Stimulated activated CD4-positive, alpha-beta T cell treated with anti-CD3 and anti-CD28 coated beads, TNF-alpha, amount 100 ng/mL, for 24 hours (primary cell): ENCODE data around the gene MACROD1.

Experiments used
- DNase-seq, 3 experiments: peaks; one replicate each; pipeline ENCODE4 v3.0.0-alpha.2; 2020; ENCODE audit warnings: low read depth in 3 of 3

The MACROD1 gene

DNA sequence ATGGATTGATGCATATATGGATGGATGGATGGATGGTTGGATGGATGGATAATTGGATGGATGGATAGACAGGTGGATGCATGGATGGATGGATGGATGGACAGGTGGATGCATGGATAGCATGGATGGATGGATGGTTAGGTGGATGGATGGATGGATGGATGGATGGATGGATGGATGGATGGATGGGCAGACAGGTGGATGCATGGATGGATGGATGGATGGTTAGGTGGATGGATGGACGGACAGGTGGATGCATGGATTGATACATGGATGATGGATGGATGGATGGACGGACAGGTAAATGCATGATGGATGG lies 52.5 kb downstream of the MACROD1 start:
- no peak for DNase-seq

DNA sequence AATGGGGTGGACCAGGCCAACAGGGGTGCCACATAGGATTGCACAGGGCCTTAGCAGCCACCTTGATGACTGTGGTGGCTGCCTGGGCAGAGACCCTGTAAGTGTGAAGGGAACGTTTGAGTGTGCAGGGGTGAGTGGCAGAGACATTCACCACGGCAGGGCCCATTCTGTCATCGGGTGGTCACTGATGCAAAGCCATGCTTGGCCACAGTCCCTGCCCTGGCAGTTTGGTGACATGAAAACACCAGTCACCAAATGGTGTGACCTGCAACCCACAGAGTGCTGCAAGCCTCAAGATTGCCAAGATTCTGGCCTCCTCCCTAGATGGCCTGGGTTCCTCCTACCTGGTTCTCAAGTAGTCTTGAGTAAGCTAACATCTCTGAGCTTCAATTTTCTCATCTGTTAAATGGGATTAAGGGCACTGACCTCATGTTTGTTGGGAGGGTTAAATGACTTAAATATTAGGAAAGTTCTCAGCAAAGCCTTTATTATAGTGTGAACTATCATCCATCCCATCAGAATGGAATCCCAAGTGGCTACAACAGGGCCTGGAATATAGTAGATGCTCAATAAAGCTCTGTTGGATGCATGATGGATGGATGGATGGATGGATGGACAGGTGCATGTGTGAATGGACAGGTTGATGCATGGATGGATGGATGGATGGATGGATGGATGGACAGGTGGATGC lies 53.0 kb downstream of the MACROD1 start:
- no peak for DNase-seq

DNA sequence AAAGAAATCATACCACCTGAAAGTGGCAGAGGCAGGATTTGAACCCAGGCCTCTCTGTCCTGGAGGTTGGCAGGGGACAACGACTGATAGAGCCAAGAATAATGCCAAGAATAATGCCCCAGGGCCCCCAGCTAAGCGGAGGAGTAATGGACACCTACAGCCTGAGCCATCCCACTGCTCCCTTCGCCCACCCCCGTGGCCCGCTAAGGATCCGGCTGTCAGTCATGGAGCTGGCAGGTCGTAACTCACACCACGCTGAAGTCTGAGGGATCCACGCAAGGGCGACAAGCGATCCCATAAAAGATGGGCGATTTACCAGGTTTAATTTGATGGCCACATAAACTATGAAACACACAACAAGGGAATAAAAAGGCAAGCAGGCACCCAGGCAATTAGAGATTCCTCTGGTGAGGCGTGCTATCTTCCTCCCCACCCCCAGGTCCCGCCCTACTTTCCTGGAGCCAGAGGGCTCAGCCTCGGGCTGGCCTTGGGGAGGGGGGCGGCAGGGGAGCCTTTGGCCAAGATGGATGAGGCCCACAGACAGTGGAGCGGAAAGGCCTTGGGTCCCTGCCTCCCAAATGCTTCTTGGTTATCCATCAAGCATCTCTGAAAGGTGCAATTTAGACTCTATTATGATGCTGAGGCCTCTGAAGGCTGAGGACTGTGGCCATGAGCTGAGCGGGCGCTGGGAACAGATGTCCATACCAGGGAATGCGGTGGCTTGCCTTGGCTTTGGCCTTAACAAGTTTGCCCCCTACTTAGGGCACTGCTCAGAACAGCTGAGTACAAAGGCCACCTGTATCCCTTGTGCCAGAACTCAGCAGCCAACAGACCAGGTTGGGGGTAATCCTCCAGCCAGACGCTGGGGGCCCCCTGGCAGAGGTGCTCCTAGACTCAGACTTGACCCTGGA lies 55.2 kb downstream of the MACROD1 start:
- DNase-seq = no peak

DNA sequence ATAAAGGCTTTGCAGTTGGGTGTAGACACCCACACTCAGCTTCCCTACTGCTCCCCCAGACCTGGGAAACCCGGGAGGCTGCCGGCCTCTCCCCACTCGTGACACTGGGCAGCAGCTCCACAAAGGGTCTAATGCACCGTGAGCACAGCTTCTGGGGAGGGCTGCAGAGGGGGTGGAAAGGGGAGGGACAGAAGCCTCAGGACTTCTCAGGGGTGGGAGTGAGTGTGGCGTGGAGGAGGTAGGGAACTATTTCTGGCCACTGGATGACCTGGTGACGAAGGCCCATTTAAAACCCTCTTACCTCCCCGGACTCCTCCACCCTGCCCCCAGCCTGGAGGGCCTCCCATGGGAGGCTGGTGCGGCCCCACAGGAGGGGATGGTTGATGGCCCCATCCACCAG lies 56.6 kb downstream of the MACROD1 start:
- DNase-seq = no peak

DNA sequence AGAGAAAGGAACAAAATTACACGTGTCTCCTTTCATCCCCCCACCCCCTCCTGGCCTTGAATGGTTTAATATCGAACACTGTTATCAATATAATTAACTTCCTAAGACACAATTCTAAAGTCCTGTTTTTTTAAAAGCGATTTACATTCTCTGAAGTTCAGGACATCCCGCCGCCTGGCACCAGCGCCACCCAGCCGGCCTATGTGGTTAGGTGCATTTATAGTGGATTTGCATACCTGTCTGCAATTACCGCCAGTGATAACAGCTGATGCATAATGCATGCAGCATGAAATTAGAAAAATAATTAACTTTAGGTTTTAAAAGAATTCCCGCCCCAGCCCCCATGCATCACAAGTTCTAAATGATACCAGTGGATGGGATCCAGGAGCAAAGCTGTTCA lies 58.6 kb downstream of the MACROD1 start:
- DNase-seq = no peak

DNA sequence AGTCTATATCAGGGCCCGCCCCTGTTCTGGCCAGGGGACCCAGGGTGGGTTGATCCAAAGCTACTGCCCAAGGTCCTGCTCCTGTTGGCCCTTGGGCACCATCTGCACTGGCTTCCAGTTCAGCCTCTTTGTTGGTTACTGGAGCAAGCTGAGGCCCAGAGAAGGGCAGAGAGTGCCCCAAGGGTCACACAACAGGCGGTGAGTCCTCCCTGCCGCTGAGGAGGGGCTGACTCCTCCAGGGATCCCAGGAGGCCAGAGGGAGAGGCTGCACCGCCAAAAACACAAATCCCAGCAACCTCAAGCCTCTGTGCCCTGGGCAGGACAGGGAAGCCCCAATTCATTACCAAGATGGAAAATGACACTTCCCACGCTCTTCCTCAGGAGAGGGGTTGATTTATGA lies 61.3 kb downstream of the MACROD1 start:
- DNase-seq = no peak

DNA sequence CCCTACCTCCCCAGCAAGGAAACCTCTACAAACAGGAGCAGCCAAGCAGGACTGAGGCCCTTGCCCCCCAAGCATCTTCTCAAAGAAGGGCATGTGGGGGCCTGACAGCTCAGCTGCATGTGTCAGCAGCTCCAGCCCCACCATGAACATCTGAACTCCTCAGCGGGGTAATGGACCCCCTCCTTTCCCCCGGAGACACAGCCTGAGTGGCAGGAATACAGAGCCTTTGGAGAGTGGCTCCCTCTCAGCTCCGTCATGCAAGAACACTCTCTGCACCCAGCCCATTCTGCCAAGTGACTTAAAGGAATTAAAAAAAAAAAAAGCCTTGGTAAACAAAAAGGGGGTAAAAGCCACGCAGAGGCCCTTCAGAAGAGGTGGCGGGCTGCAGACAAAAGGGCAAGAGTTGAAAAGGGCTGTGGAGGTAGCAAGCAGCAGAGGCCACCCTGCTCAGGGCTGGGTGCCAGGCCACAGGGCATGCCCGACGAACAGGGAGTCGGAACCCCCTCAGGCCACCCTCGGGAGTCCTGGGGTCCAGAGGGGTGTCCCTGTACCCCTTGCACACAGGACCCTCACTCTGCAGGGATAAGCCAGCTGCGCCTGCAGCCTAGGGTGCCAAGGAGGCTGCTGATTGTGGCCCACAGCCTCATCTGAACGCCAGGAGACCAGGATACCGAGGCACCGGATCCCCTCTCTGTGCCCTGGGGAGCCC lies 62.5 kb downstream of the MACROD1 start:
- no peak for DNase-seq

DNA sequence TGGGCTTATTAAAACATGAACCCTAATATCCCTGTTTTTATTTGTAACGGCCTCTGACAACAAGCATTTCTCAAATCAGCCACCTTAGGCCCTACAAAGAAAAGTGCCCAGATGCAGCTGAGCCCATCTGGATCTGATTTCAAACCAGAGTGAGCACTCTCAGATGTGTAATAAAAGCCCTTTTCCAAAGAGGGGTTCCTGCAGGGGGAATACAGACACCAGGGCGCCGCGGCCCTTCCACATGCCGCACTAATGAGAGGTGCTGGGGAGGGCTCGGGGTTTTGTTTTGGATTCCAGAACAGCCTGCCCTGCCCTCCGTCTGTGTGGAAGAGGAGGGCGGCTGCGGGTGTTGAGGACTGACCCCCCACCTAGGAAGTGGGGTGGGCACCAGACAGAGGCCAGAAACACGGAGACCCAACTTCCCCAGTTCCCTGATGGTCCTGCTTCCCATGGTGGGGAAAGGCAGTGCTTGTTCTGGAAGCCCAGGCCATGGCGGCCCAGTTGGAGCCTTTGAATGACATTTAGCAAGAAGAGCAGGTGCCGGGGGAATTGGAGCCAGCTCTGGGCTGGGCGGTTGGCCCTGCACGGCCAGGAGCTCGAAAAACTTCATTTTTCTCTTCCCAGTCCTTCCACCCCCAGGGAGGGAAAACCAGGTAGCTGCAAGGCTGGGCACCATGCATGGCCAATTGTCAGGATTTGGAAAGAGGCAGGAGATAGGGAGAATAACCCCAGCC lies 63.7 kb downstream of the MACROD1 start:
- DNase-seq = no peak

DNA sequence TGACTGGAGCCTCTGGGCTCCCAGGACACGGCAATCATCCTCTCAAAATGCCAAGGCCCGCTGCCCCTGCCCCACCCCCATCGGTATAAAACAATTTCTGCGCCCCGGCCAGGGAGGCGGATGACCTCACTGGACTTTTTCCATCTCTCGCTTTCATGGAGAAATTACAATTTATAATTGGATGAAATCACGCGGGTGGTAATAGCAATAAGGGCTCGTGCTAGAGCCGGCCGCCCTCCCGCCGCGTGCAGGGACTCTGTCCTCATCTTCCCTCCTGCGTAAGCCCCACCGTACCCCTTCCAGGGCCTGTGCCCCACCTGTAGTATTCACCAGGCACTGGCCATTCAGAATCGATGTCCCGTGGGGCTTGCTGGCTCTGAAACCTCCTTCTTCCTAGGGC lies 64.5 kb downstream of the MACROD1 start:
- DNase-seq = no peak

DNA sequence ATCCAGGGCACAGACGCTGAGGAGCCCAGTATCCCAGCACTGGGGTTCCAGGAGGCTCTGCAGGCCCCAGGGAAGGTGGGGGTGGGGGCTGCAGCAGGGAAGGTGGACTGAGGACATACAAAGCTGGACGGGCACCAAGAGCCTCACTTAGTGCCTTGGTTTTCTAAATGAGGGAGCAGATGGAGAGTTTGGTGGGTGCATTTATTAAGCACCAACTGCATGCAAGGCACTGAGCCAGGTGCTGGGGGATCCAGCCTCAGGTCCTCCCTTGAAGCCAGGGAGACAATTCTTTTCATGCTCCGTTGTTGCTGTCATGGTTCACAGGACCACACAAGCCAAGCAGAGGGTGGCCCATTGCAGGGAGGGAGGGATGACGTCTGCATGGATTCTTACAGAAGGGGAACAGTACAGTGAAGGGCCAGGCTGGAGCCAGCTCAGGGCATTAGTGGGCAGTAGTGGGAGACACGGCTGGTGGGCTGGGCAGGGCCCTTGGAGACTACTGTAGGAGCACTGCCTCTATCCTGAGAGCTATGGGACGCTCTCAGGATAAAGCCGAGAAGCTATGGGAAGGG lies 65.0 kb downstream of the MACROD1 start:
- DNase-seq = no peak

DNA sequence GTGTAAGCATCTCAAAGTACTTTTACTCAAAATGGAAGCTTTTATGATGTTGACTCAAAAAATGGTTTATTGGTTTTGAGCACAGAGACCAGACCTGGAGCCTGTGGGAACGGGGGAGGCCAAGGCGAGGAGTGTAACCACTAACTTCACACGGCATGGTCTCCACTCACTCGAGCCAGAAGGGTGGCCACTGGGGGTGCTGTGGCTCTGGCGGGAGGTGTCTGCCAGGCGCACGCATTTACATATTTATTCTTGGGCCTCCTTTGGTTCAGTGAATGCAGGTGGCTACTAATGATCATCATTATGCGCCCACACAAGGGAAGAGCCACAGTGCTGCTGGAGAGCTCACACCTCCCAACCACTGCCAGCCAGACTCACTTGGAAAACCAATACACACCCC lies 65.6 kb downstream of the MACROD1 start:
- DNase-seq = no peak

DNA sequence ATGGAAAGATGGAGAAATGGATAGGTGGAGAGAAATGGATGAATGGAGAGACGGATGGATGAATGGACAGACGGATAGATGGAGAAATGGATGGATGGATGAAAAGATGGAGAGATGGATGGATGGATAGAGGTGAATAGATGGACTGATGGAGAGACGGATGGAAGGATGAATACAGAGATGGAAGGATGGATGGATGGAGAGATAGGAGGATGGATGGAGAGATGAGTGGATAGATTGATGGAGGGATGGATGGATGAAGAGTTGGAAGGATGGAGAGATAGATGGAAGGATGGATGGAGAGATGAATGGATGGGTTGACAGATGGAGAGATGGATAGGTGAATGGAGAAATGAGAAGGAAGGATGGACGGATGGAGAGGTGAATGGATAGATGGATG lies 66.5 kb downstream of the MACROD1 start:
- no peak for DNase-seq

DNA sequence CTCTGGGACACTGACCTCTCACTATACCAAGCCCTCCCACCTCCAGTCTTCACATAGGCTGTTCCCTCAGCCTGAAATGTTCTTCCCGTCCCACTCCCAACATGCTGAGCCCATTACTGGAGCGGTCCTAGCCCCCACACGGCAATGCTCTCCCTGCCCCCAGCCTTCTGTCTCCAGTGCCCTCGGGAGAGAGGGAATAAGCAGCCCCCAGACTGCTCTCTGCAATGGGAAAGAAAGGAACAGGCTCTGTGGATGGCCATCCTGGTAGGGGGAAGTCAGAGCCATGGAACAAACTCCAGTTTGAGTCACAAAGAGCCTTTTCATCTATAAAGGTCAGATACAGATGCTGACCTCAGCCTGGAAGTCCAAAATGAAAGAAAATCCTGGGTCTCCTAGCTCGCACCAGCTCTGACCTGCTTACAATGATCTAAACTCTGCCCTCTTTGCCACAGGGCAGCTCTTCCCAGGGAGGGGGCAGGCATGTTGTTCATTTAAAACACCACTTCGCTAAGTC lies 67.5 kb downstream of the MACROD1 start:
- DNase-seq = no peak

DNA sequence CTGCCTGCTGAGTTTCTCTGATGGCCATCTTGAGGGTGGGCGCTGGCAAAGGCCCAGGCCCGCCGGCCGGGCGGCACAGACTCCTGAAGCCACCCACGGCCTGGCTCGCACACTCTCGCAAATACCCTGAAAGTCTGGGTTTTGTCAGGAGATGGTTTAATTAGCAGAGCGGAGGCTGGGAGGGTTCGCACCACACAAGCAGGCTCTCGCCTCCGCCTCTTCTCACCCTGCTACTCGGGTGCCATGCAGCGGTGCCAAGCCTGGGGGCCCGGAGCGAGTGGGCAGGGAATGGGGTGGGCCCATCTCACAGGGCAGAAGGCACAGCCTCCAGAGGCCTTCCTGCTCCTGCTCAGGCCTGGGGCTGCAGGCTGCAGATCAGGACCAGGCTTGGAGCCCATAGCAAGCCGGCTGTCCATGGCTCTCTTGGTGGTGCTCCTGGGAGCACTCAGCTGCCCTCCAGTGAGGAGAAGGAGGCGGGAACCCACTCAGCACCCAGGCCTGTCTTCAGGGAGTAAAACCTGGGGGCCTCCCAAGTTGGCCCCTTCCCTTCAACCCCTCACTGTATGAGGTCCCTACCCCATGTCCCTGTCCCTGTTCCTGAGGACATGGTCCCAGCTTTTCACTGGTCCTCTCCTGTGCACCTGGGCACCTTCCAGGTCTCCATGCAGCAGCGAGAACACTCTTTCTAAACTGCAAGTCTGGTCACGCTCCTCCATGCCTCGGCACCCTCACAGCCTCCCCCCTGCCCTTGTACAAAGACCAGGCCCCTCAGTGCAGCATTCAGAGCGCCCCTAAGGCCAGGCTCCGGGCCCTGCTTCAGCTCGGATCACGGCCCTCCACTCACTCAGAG lies 68.2 kb downstream of the MACROD1 start:
- no peak for DNase-seq

DNA sequence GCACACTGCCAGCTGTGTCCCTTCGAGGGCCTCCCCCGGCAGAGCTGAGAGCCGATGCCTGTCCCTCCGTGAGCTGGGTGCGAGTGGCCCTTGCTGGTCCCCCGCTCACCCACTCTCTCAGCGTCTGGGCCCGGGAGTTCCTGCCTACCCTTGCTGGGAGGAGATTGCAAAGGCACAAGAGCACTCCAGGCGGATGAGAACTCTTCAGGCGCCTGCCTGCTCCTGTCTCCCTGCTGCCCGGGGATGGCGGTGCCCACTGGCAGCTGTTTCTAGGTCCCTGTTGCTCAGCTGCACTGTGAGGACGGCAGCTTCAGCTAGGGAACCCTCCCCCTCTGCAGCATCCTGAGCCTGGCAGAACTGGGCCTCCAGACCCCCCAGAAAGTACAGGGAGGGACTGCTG lies 69.1 kb downstream of the MACROD1 start:
- no peak for DNase-seq

DNA sequence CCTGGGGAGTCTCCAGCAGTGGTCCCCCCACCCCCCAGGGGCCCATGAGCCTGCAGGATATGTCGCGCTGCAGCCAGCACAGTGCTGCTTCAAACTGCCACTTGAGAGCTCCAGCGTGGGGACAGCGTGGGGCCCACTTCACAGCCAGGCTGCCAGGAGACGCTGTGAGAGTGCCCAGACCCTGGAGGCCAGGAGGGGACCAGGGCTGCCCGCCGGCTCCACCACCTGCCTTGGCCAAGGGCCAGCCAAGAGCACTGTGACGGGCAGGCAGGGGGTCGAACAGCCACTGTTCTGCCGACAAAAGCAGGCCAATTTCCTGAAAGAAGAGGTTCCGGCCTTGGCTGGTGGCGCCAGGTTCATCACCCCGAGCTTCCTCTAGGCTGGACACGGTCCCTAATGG lies 70.0 kb downstream of the MACROD1 start:
- no peak for DNase-seq

DNA sequence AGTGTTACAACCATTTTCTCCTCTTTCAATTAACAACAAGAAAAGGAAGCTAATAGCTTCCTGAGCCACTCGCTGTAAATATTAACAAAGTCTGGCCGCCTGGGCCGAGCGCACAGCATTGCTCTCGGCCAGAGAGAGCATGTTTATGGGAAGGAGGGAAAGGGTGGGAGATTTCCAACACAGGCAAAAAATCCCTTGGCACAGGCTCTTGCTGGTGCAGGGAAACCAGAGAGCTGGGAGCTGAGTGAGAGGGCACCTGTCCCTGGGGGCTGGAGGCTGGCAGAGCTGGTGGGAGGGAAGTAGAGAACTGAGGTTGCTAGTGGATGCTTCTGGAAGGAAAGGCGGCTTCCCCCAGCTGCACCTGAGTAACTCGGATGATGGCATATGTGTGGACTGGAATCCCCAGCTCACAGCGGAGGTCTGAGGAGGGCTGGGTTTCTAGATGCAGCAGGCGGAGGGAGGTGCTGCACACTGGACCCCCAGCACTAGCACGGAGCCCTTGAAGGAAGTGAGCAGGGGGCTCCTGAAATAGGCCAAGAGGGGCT lies 70.6 kb downstream of the MACROD1 start:
- no peak for DNase-seq

DNA sequence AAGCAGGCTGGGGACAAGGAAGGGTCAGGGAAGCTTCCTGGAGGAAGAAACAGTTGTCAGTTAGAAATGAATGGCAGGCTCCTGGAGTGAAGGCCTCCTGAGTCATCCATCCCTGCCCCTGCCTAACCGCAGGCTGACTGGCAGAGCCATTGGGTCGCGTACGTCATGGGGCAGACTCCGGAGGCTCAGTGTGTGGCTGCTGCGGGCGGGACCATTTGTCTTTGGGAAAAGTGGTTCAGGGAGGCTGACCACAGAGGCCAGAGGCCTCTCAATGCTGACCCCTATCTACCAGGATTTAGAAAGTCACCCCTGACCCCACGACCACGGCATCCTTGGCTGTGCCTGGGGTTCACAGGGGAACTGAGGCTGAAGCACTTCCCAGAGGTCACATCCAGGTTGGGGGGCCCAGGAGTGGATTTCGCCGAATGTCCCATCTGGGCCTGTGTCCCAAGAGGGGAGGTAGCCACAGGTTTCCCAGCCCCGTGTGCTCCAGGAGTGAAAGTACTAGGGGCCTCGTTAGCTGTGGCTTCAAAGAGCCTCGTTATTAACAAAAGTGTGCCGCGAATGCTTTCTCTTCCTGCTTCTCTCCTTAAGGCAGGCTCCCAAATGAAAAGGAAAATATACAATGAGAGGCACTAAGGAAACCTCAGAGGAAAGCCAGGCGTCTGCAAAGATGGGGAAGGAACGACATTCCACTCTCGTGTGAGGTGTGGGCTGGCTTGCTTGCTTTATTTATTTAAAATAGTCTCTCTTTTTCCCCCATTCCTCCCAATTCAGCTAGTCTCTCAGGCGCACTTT lies 71.3 kb downstream of the MACROD1 start:
- no peak for DNase-seq

DNA sequence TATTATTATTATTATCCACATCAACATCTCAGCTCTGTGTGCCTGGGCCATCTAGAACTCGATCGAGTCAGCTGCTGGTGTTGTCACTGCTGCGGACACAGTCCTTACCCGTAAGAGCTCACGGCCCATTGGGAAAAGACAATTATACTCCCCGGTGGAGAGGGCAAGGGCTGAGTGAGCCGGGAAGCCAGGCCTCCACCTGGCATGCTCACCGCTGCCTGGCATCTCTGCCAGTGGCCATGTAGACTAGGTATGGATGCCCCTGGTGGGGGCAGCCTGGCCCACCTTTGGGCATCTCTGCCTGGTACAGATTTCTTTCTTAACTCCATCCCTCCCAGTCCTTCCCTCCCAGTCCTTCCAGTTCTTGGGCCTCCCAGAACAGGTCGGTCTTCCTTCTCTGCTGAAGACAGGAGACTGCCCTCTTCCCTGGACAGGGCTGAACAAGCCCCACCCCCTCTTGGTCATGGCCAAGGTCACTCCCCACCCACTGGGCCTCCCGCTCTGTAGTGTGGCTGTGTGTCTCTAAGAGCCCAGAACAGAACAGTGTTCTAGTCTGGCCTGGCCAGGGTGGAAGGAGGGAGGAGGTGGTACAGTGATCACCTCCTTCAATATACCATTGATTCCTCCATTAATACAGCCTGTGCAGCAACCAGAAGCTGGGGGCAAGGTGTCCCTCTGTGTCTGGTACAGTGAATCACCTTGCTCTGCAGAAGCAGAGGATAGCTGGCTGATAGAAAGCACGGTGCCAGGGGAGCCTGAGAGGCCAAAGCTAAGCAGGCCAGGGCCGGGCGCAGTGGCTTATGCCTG lies 72.5 kb downstream of the MACROD1 start:
- no peak for DNase-seq
